Measurements from ENCODE around the gene MKRN1. TPM values are rescaled to one million over a fixed set of nuclear protein-coding genes. Genes with fewer than 3 reads are reported as not detected.

The MKRN1 gene
- total and polyA plus RNA-seq, 8 donors = 78.1 to 121 (median 102) TPM

GRCh38 chr7:140448781-140449480, 30.4 kb downstream of the MKRN1 start:
- Histone ChIP-seq H3K36me3 (peaks cover 0 to 23% of the 10 kb centered on the region in 2 donors), H3K4me1 (peaks cover 0 to 21% of the 10 kb centered on the region in 2 donors), H3K4me3 (no peak overlapping the region), H3K27ac (no peak overlapping the region), H3K9me3 (no peaks in the 10 kb centered on the region), H3K27me3 (no peaks in the 10 kb centered on the region)
- intact Hi-C loops (cut with DNase I) = no loop called here
- DNase-seq (no peak), ATAC-seq (no peak)
- TF ChIP-seq CTCF (IDR thresholded peaks at IDR 0.05) = no peak

GRCh38 chr7:140447841-140448240, 31.5 kb downstream of the MKRN1 start:
- Histone ChIP-seq H3K27ac (peak overlapping the region in 1 of 2 donors; percentile 53), H3K4me3 (no peak overlapping the region), H3K27me3 (no peaks in the 10 kb centered on the region), H3K9me3 (no peaks in the 10 kb centered on the region), H3K36me3 (peaks cover 0 to 12% of the 10 kb centered on the region in 2 donors), H3K4me1 (peaks cover 0 to 21% of the 10 kb centered on the region in 2 donors)
- intact Hi-C loops (cut with DNase I) = no loop called here
- no peak for TF ChIP-seq CTCF (IDR thresholded peaks at IDR 0.05)
- ATAC-seq (no peak), DNase-seq (no peak)

GRCh38 chr7:140446467-140446866, 32.8 kb downstream of the MKRN1 start:
- Histone ChIP-seq H3K4me3 (no peak overlapping the region), H3K27ac (no peak overlapping the region), H3K9me3 (no peaks in the 10 kb centered on the region), H3K27me3 (no peaks in the 10 kb centered on the region), H3K36me3 (no peaks in the 10 kb centered on the region), H3K4me1 (peaks cover 0 to 21% of the 10 kb centered on the region in 2 donors)
- no peak for ATAC-seq
- DNase-seq = no peak
- intact Hi-C loops (cut with DNase I) = no loop called here
- no peak for TF ChIP-seq CTCF (IDR thresholded peaks at IDR 0.05)

GRCh38 chr7:140441519-140441918, 37.8 kb downstream of the MKRN1 start:
- DNase-seq (no peak), ATAC-seq (no peak)
- no peak for TF ChIP-seq CTCF (IDR thresholded peaks at IDR 0.05)
- intact Hi-C loops (cut with DNase I) = no loop called here
- H3K4me1 ChIP-seq = no peaks in the 10 kb centered on the region
- H3K27me3 ChIP-seq = no peaks in the 10 kb centered on the region
- no peaks in the 10 kb centered on the region for H3K36me3 ChIP-seq
- H3K4me3 ChIP-seq = no peak overlapping the region
- no peaks in the 10 kb centered on the region for H3K9me3 ChIP-seq
- H3K27ac ChIP-seq = no peak overlapping the region

GRCh38 chr7:140440593-140440992, 38.7 kb downstream of the MKRN1 start:
- Histone ChIP-seq H3K9me3 (no peaks in the 10 kb centered on the region), H3K4me1 (no peaks in the 10 kb centered on the region), H3K4me3 (no peak overlapping the region), H3K27ac (no peak overlapping the region), H3K27me3 (peaks cover 0 to 4% of the 10 kb centered on the region in 2 donors), H3K36me3 (no peaks in the 10 kb centered on the region)
- TF ChIP-seq CTCF (IDR thresholded peaks at IDR 0.05) = no peak
- intact Hi-C loops (cut with DNase I) = no loop called here
- no peak for ATAC-seq
- DNase-seq = no peak

Data from left lung (tissue), 10 donors.